ENCODE results near the gene ADGRG7.
A peak's percentile ranks its signal among the peaks of the same experiment; 100 is the strongest.

Gene ADGRG7

DNA sequence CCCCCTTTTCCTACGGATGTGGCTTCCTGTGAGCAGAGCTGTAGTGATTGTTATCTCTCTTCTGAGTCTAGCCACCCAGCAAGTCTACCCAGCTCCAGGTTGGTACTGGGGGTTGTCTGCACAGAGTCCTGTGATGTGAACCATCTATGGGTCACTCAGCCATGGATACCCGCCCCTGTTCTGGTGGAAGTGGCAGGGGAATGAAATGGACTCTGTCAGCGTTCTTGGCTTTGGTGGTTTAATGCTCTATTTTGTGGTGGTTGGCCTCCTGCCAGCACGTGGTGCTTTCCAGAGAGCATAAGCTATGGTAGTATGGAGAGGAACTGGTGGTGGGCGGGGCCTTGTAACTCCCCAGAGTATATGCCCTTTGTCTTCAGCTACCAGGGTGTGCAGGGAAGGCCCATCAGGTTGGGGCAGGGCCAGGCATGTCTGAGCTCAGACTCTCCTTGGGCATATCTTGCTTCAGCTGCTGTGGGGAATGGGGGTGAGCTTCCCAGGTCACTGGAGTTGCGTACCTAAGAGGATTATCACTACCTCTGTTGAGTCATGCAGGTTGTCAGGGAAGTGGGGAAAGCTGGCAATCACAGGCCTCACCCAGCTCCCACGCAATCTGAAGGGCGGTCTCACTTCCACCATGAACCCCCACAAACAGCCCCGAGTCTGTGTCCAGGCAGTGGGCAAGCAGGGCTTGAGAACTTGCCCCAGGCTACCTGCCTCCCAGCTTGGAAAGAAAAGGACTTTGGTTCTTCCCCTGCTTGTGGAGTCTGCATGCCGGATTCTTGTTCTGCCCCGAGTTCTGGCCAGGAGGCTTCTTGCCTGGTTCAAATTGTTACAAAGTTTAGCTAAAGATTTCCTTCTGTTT lies 9.0 kb upstream of the ADGRG7 start:
- DNase-seq (ENCODE audit: low spot score), result peak; percentile 23

DNA sequence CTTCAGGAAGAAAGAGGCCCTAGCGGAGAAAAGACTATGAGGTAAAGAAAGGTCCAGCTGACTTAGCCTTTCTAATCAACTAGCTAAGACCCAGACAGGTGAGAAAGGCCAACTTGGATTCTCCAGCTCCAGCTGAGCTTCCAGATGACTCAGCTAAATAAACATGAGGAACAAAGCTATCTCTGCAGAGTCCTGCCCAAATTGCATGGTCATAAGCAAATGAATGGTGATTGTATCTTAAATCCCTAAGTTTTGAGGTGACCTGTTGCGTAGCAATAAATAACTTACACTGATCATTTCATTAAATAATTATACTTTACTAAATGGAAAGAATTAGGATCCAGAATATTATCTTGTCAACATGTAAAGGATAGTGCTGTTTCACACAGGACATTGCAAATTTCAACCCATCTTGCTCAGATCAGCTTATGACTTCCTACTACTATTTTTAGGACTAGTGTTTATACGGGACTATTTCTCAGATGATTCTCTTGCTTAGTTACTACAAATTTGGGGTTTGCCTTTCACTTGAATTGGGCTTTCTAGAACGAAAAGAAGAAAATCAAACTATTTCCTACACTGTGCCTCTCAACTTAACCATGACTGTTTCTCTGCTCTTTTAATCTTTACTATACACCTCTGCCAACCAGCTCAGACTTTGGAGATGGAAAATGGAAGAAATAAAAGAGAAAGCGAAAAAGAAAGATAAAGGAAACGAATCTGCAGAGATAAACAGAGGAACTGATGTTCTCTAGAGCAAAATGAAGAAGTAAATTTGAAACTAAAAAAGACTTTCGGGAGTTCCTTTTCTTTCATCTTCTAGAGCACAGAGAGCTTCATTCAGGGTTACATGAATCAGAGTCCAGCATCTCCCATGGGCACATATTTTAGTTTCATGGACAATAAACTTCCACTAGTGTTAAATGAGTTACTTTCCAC lies 6.6 kb upstream of the ADGRG7 start:
- peak; percentile 42 for DNase-seq (ENCODE audit: low spot score)

DNA sequence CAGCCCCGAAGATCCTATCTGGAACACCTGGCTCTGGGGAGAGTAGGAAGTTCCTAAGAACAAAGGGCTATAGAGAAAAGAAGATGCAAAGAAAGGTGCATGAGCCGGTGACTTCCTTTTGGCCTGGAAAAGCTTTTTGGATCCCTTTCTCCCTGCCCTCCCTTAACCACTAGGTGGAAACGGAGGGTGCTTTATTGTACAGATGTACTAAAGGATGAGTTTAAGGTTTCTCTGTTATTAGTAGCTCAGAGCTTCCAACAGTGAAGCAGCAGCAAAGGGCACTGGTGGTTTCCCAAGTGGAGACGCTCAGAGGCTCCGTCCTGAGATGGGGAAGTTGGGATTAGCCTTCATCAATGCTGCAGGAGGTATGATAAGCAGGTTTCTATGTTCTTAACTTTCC lies 5.9 kb upstream of the ADGRG7 start:
- DNase-seq (ENCODE audit: low spot score), result peak; percentile 36

DNA sequence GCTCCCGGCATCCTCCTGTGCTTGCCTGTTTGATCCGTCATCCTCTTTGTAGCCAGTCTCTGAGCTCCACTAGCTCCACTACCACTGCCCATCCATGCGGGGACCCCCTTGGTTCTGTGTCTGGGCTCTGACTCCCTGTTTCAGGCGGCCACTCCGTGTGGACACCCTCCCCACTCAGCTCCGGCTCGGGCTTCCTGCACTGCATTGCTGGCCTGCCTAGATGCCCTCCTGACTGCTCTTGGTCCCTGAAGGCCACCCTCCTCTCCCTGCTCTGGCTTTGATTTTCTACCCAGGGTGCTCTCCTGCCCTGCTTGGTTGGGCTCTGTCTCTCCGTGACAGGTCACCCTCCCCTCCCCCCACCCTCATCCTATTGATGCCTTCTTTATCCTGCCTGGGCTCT lies 4.0 kb upstream of the ADGRG7 start:
- DNase-seq (ENCODE audit: low spot score), result no peak

DNA sequence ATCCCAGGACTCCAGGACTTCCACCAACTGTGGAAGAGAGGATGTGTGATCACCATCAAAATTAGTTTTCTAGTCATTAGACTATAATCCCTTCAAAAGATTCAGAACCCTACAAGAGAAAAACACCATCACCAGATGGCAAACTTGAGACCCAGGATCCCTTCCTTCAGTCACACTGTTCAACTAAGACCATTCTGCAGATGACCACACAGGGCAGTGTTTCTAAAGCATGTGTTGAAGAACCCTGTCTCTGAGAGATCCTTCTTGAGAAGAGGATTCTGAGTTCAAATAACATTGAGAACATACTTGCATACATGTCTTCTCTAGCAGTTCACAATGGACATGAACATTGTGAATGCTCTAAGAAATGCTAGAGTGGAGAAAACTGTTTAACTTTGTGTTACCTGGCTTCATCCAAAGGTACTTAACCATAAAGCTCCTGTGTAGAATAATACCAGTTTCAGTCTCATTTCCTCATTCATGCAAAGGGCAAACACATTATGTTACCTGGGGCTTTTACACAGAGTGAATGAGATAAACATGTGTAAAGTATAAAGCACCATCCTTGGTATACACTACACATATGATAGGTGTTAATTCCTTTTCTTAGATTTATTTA lies 2.4 kb upstream of the ADGRG7 start:
- DNase-seq (ENCODE audit: low spot score), result no peak

DNA sequence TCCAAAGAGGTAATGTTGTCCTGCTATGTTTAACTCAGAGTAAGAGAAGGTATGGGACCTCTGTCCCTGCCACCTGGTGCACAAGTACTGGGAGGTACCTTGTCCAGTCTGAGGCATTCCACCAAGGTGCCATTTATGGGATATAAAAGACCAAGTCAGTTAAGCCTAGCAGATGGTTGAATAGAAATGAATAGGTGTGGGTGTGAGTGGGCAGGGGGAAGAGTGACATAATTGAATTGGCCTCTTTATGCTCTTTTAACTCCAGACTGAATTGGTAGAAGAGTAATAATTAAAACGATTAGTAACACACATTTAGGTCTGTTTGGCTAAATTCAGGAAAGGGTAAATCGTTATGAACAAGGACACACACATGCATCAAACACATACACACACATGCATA lies 562 bp downstream of the ADGRG7 start:
- no peak for DNase-seq (ENCODE audit: low spot score)

DNA sequence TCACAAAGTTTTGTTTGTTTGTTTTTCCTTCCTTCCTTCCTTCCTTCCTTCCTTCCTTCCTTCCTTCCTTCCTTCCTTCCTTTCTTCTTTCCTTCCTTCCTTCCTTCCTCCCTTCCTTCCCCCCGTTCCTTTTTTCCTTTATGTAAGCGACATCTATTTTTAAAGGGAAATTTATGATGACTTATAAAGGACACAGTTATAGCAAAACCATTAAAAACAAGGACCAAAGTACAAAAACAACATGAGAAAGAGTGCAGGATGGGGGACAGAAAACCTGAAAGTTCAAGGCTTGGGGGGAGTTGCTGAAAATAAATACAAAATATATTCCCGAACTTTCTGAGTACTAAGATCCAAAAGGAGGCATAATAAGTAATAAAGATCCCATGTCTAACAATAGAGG lies 1.8 kb downstream of the ADGRG7 start:
- no peak for DNase-seq (ENCODE audit: low spot score)

DNA sequence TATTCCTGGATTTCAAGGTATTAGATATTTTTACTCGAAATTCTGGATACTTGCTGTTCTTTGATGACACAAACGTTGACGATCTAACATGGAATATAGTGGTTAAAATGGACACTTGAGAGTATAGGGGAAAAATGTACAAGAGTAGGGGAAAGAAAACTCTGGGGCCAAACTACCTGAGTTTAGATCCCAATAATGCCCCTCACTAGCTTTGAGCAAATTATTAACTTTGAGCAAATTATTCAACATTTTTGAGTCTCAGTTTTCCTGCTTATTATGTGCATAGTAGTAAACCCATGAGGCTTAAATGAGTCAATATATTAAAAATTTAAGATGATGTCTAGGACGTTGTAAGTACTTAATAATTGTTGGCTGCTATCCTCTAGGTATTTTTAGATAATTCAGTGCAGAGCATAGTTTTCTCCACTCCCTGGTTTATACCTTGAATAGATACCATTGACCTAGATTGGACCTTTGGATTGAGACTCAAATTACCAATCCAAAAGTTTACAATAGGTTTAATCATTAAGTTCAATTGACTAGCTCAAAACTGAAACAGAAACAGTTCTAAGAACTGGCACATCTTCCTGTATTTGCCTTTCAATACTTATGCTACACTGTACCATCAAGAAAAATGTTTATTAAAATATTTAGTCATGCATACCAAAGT lies 4.5 kb downstream of the ADGRG7 start:
- no peak for DNase-seq (ENCODE audit: low spot score)

DNA sequence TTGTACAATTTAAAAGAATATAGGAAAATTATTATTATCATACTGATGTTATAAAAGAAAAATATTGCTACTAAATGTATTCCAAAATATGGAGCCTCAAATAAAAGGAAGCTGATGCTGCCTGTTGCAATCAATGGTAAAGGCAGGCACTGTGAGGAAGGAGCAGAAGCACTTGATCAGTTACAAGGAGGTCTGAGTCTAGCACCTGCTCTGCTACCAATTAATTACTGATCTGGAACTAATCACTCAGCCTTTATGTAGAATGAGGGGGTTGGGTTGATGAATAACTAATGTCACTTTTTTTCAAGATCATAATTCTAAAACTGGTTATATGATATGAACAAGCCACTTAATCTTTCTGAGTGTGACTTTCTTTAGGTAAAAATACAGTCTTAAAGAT lies 5.5 kb downstream of the ADGRG7 start:
- DNase-seq (ENCODE audit: low spot score), result no peak

DNA sequence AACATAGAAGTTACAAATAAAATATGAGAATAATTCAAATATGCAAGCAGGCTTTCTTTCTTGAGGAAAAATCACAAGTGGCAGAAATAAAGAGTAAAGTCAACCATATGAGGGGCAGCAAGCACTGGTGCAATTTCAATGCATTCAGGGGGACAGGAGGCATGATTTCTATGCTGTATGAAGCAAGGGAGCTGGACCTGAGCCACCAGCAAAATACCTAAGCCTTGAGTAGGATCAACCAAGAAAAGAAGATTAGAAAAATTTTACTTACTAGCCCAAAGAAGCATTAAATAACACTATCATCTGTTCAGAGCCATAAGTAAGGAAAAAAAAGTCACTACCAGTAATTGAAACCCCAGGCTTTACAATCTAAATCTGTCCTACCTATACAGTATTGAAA lies 6.3 kb downstream of the ADGRG7 start:
- DNase-seq (ENCODE audit: low spot score), result no peak

DNA sequence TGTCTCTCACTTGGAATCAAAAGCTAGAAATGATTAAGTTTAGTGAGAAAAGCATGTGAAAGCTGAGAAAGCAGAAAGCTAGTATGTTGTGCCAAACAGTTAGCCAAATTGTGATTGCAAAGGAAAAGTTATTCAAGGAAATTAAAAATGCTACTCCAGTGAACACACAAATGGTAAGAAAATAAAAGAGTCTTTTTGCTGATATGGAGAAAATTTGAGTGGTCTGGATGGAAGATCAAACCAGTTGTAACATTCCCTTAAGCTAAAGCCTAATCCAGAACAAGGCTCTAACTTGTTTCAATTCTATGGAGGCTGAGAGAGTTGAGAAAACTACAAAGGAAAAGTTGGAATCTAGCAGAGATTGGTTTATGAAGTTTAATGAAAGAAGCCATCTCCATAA lies 11.8 kb downstream of the ADGRG7 start:
- DNase-seq (ENCODE audit: low spot score), result no peak

DNA sequence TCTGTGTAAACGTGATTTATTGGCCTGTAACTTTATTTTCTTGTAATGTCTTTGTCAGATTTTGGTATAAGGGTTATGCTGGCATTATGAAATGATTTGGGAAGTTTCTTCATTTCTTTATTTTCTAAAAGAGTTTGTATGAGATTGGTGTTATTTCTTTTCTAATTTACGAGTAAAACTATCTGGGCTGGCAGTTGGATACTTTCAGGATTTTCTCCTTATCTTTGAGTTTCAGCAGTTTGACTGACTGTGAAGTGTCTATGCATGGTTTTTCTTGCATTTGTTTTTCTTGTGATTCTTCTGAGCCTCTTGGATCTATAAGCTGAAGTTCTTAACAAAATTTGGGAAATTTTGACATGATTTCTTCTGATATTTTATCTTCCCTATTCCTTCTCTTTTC lies 18.1 kb downstream of the ADGRG7 start:
- DNase-seq (ENCODE audit: low spot score), result no peak

DNA sequence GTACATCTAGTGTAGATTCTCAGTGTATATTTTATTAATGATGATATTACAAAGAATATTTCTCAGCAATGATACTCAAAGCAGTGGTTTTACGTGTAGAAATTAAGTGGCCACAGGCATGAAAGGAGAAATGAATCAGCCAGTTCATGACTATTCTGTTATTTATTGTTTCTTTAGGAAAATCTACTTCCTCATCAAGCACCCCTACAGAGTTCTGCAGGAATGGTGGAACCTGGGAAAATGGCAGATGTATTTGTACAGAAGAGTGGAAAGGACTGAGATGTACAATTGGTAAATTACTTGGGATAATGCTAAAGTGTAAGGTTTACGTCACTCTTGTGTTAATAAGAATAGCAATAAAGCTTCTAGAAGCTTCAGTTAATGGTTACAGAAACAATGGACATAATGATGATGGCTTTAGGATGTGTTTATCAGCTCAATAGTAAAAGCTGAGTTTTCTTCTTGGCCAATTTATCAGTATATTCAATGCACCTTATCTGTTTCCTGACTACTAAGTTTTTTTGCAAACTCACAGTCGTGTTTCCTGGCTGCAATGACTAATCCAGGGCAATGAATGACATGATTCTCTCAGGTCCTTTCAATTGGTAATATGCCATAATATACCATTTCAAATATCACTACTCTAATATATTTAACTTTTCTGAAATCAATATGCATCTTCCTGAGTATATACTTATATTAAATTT lies 20.2 kb downstream of the ADGRG7 start:
- no peak for DNase-seq (ENCODE audit: low spot score)

DNA sequence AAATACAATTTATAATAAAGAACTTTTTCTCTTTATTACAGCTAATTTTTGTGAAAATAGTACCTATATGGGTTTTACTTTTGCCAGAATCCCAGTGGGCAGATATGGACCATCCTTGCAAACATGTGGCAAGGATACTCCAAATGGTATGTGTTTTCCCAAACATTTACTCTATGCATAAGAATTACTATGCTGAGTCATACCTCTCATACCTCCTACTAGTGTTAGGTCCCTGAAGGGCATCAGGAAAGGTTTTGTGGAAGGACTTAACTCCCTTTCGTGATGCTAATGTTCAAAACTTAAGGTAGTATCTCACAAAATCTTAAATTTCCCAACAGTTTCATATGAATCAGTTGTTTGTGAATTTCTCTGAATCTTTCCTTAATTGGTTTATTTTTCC lies 21.3 kb downstream of the ADGRG7 start:
- DNase-seq (ENCODE audit: low spot score), result no peak

DNA sequence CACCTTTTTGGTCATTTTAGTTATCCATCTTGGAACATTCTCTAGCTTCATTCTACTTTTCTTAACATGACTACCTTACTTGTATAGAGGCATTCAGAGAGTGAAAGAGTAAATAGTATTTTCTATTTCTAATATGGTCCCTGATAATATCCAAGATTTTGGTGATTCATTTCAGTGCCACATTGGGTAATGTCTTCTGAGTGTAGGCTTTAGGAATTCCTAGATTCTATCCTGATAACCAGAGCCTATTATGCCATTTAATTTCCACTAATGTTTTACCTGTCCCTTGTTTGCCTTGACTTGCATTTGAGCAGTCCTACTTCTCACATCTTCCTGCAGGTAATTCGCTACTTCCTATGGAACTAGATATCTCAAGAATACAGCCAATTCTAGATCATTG lies 21.8 kb downstream of the ADGRG7 start:
- DNase-seq (ENCODE audit: low spot score), result no peak

DNA sequence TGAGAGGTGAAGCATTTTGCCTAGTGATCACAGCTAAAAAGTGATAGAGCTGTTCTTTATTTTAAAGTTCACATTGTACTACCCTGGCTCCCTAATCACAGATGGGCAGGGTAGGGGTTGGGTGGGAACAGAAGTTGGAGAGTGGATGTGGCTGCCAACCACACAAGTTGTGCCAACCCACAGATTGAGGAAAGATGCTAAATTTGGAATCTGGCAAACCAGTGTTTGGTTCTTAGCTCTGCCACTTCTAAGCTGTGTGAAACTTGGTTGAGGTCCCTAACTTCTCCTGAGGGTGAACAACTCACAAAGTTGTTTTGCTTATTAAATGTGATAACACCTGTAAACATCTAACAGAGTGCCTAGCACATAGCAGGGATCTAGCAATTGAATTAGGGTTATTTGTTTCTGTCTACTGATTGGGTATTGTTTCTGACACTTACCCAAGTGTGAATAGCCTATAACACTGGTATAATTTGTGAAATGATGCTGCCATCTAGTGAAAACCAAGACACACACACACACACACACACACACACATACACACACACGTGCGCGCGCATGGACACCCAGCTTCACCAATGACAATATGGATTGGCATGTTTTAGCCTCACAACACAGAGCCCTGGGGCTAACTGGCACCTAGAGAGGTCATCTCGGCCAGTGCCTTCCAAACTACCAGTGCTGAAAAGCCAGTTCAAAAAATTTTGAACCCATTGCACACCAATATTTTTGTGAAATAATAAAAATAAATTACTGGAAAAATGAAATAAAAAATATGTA lies 25.3 kb downstream of the ADGRG7 start:
- DNase-seq (ENCODE audit: low spot score), result peak; percentile 35

DNA sequence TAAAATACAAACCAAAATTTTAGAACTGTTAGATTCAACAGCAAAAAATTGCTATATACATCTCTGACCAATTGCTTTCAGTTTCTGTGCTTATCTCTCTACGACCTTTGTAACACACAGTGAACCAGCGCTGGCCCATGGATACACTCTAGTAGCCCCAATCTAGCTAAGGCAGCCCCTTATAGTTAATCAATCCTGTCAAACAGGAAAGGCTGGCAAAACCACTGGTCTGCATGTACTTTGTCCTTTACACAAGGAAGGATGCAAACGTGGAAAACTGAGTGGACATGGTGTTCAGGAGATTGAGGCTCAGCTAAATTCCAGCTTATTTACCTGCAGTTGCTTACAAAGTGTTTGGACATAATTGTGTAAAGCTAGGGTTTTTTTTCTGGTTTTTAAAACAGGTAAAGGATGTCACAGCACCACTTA lies 25.9 kb downstream of the ADGRG7 start:
- DNase-seq (ENCODE audit: low spot score), result no peak

DNA sequence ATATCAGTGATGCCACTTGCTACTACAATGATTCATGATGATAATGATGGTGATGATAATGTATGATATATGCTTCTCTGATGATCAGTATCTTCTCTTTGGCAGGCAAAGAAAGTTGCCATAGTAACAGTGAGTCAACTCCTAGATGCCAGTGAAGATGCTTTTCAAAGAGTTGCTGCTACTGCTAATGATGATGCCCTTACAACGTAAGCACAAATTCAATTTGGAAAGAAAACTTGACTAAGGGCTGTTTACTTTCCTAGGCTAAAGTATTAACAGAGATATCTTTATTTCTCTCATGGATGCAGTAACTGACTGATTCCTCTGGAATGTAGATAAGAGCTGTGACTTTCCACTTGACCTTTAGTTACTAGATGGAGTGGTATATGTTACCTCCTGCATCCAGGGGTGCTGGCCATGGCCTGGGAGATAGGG lies 27.8 kb downstream of the ADGRG7 start:
- no peak for DNase-seq (ENCODE audit: low spot score)

DNA sequence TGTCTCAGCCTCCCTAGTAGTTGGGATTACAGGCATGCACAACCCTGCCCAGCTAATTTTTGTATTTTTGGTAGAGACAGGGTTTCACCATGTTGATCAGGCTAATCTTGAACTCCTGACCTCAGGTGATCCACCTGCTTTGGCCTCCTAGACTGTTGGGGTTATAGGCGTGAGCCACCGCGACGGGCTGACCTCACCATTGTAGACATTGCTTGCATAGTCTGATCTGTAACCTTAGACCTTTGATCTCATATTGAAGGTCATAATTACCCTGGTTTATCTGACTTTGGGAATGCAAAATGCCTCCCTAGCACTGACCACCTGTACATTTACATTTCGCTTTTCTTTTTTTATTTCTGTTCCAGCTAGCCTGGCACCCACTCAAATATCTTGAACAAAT lies 31.2 kb downstream of the ADGRG7 start:
- DNase-seq (ENCODE audit: low spot score), result no peak

DNA sequence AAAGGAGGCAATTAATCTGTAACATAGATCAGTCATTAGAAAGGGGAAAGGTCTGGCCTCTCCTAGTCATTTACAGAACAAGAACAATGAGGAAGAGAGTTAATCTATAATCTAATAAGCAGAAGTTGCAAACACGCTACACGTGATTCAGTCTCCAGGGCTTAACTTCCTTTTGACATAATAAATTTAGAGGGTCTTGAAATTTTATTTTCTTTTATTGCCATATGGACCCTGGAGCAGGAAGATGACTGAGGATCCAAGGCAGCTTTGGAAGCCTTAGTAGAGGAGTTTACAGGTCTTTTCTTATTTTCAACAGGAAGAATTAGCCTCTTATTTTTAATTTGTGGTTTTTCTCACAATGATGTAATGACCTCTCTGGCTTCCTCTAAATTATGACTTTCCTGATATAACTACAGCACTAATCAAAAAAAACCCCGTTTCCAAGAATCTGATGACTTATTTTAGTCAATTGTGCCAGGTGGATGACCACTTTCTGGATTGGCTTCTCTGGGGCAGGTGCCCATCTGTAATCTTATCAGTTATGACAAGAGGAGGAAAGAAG lies 32.2 kb downstream of the ADGRG7 start:
- no peak for DNase-seq (ENCODE audit: low spot score)

Data from SW480 (cell line).